ENCODE measurements around the gene MECR.
A peak's percentile ranks its signal among the peaks of the same experiment; 100 is the strongest.

MECR gene

DNA sequence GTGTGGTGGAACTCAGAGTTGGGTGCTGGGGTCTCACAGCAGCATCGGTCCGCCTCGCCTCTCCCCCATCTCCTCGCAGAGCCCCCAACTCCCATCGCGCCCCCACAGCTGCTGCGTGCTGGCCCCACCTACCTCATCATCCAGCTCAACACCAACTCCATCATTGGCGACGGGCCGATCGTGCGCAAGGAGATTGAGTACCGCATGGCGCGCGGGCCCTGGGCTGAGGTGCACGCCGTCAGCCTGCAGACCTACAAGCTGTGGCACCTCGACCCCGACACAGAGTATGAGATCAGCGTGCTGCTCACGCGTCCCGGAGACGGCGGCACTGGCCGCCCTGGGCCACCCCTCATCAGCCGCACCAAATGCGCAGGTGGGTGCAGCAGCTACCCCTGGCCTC, 29.8 kb upstream of the MECR start:
- DNase-seq (ENCODE audit: low read depth, low spot score), result no peak
- peak overlapping the region; percentile 41 for H3K4me3 ChIP-seq (ENCODE audit: low read depth, low read length)
- TF ChIP-seq, protein P1, sequence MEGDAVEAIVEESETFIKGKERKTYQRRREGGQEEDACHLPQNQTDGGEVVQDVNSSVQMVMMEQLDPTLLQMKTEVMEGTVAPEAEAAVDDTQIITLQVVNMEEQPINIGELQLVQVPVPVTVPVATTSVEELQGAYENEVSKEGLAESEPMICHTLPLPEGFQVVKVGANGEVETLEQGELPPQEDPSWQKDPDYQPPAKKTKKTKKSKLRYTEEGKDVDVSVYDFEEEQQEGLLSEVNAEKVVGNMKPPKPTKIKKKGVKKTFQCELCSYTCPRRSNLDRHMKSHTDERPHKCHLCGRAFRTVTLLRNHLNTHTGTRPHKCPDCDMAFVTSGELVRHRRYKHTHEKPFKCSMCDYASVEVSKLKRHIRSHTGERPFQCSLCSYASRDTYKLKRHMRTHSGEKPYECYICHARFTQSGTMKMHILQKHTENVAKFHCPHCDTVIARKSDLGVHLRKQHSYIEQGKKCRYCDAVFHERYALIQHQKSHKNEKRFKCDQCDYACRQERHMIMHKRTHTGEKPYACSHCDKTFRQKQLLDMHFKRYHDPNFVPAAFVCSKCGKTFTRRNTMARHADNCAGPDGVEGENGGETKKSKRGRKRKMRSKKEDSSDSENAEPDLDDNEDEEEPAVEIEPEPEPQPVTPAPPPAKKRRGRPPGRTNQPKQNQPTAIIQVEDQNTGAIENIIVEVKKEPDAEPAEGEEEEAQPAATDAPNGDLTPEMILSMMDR (IDR thresholded peaks at IDR 0.05; ENCODE audit: low read depth, low read length), result no peak
- in situ Hi-C loops (cut with HindIII; ENCODE audit: low sequenced_read_pairs), result no loop called here

DNA sequence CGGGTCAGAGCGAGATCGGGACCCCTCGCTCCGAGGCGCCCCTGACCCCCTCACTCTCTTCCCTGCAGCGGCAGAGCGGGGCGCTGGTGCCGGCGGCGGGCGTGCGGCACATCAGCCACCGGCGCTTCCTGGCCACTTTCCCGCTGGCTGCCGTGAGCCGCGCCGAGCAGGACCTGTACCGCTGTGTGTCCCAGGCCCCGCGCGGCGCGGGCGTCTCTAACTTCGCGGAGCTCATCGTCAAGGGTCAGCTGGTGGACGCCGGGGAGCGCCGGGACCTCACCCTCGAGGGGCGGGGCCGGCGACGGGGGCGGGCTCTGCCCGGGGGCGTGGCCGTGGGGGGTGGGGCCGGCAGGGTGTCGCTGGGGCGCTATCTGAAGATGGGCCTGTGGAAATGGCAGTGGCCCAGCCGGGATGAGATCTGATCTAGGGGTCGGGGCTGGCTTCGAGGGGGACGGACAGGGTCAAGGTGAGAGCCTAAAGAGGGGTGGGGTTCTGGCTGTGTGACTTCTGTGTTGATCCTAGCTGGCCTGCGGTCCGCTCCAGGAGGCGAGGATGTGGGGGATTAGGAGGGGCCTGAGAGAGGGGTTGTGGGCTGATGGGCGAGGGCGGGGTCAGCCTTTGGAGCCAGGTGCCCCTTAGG, 29.2 kb upstream of the MECR start:
- H3K4me3 ChIP-seq (ENCODE audit: low read depth, low read length), result peak overlapping the region; percentile 41
- in situ Hi-C loops (cut with HindIII; ENCODE audit: low sequenced_read_pairs), result no loop called here
- TF ChIP-seq, protein P1 (IDR thresholded peaks at IDR 0.05; ENCODE audit: low read depth, low read length), result no peak
- DNase-seq (ENCODE audit: low read depth, low spot score), result peak; percentile 30

DNA sequence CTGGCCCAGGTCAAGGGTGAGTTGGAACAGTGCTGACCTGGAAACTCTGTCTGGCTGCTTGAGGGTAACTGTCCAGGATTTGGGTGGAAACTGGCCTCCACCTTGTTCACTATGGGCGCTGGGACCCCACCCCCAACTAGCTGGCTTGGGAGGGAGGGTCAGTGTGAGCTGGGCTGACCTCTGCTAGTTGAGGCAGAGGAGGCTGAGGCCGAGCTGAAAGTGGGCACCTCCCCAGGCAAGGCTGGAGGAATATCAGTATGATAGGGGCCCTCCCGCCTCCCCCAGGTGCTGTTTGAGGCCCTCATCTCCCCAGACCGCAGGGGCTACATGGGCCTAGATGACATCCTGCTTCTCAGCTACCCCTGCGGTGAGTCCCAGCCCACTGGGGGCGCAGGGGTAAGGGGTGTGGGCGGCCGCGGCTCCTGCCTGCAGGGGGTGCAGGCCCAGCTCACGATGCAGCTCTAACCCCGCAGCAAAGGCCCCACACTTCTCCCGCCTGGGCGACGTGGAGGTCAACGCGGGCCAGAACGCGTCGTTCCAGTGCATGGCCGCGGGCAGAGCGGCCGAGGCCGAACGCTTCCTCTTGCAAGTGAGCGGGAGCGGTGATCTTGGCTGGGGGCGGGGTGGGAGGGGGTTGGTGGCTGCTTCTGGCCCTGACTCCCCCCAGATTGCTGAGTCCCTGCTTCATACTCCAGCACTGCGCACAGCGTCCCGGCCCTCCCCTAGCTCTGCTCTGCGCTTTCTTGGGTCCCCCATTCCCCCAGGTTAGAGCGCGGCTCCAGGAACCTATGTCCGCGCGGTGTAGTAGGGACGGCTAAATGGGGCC, 28.5 kb upstream of the MECR start:
- TF ChIP-seq, protein P1 (IDR thresholded peaks at IDR 0.05; ENCODE audit: low read depth, low read length), result peak; percentile 6
- no peak for DNase-seq (ENCODE audit: low read depth, low spot score)
- in situ Hi-C loops (cut with HindIII; ENCODE audit: low sequenced_read_pairs), result no loop called here

DNA sequence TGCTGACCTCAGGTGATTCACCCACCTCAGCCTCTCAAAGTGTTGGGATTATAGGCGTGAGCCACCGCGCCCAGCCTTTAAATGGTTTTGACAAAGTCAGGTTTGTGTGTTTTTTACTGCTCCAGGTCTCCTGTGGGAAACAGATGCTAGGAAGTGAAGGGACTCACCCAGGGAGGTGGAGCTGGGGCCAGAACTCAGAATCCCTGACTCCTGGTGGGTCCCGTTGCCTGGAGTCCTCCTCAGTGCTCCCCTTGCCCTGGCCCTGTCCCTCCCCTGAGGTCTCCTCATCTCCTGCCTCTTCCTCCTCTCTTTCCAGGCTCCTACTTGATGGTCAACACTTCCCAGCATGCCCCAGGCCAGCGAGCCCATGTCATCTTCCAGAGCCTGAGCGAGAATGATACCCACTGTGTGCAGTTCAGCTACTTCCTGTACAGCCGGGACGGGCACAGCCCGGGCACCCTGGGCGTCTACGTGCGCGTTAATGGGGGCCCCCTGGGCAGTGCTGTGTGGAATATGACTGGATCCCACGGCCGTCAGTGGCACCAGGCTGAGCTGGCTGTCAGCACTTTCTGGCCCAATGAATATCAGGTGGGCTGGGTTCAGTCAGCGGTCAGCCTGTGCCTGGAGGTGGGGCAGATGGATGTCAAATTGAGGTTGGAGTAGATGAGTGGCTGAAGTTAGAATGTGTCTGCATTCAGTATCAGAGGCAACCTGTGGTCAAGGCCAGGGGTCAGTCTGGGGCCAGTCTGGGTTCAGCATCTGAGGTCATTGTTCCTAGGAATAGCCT, 27.6 kb upstream of the MECR start:
- in situ Hi-C loops (cut with HindIII; ENCODE audit: low sequenced_read_pairs), result no loop called here
- H3K4me3 ChIP-seq (ENCODE audit: low read depth, low read length), result no peak overlapping the region
- DNase-seq (ENCODE audit: low read depth, low spot score), result no peak
- TF ChIP-seq, protein P1 (IDR thresholded peaks at IDR 0.05; ENCODE audit: low read depth, low read length), result no peak

More for the DNA sequence above, 28.5 kb upstream of the MECR start:
- peak overlapping the region; percentile 41 for H3K4me3 ChIP-seq (ENCODE audit: low read depth, low read length)

DNA sequence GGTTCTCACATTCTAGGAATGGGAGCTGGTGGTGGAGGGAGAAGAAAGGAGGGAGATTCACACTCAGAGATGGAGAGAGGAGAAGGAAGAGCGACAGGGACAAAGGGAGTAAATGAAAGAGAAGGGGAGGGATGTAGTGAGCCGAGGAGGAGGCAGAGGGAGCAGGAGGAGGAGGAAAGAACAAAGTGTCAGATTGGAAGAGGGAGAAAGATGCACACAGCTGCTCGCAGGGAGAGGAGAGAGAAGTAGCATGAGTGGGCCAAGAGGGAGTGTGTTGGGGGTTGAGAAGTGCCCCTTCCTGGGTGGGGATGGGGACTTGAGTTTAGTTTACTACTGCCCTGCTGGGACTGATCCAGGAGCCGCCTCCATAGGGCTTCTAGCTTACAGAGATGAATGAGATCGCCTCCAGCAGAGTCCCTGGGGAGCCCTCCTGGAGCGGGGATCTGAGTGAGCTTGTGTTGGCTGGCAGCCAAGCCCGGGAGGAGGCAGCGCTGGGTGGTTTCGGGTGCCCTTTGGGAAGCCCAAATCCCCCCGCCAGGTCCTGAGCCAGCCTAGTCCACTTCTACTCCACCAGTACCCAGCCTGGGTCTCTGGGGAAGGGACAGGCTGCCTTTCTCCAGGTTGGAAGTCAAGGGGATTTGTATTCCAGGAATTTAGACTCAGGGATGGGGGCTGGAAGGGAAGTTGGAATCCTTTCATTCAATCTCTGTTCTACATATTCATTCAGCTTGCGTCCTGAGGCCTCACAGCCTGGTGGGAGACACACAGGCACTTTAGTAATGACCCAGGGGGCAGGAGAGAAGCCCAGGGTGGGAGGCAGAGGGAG, 26.5 kb upstream of the MECR start:
- TF ChIP-seq, protein P1 (IDR thresholded peaks at IDR 0.05; ENCODE audit: low read depth, low read length), result no peak
- no peak overlapping the region for H3K4me3 ChIP-seq (ENCODE audit: low read depth, low read length)
- in situ Hi-C loops (cut with HindIII; ENCODE audit: low sequenced_read_pairs), result no loop called here
- peak; percentile 28 for DNase-seq (ENCODE audit: low read depth, low spot score)

DNA sequence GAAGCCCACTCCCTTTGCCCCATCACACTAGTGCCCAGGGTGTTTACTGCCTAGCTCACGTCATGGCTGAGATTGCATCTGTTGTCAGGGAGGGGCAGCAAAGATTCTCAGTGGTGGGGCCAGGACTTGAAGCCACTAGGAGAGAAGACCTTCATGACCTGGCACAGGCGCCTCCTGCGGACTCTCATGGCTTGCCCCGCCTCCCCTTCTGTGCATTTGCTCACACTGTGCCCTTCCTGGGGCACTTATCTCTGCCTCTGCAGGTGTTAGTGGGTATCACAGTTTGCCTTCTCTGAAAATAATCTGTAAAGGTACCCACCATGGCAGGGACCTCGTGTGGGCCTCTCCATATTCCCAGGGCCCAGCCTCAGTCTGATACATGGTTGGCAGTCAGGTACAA, 25.7 kb upstream of the MECR start:
- H3K4me3 ChIP-seq (ENCODE audit: low read depth, low read length), result no peak overlapping the region
- TF ChIP-seq, protein P1 (IDR thresholded peaks at IDR 0.05; ENCODE audit: low read depth, low read length), result no peak
- in situ Hi-C loops (cut with HindIII; ENCODE audit: low sequenced_read_pairs), result no loop called here
- DNase-seq (ENCODE audit: low read depth, low spot score), result no peak
